Activated effector memory CD4-positive, alpha-beta T cell treated with Interleukin-2 at 50 U/mL for 16 hours (primary cell): Measurements from ENCODE around the gene ME3.
"Not testable (repeated sequence)": the region's sequence is repeated elsewhere in the genome, so short reads cannot be mapped to it uniquely, and the experiment has no call there.

Experiments used
- DNase-seq: peaks from one replicate; pipeline ENCODE4 v3.0.0-alpha.2; 2020

Gene ME3

DNA sequence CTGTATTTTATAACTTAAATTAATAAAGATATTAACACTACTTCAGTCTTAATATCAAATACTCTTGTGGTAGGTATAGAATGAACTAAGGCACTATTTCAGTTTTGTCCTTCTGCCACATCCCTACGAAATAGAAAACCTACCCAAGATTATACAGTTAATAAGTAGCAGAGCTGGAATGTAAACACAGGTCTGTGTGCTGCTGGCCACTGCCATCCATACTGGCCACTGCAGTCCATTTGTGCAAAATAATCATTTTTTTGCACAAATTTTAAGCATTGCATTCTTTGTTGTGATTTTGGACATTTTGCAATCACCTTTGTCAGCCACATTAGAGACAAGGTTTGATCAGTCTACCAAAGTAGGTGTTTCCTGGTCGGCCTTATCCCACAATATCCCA, 91.9 kb downstream of the ME3 start:
- no peak for DNase-seq

DNA sequence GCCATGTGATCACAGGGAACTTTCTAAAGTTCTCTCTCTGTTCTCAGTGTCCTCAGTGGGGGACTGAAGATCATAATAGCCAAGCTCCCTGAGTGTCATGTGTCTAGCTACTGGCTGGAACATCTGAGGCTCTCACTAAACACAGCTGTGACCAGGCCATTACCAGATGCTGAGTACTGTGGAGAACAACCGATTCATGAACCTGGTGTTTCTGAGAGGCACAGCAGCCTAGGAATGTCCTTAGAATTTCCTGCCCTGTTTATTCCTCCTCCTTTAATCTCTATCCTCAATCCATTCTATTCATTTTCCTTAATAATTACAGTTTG, 93.0 kb downstream of the ME3 start:
- DNase-seq = no peak

DNA sequence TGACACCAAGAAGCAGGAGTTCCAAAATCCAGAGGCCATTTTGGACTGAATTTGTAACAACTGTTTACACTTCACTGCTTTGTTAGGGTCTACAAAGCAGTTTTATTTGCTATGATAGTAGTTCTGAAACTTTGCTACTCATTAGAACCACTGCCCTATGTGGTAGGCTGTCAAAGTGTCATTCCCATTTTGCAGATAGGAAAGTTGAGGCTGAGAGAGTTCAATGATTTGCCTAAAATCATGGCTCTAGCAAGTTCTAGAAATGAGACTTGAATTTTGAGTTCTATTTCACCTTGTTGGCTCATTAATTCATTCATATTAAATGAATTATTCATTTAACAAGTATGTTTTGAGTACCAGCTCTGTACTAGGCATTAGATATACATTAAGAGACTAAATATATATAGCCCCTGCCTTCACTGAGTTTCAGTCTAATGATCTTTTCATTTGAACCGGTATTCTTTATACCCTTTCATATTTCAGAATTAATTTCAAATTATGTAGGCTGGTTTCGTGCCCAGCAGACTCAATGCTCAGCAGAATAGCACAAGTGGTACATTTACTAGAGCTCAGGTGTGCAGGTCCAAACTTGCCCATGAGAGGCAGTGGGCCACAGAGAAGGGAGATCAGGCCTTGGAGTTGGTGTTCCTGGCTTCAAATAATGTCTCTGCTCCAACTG, 93.5 kb downstream of the ME3 start:
- DNase-seq = no peak

DNA sequence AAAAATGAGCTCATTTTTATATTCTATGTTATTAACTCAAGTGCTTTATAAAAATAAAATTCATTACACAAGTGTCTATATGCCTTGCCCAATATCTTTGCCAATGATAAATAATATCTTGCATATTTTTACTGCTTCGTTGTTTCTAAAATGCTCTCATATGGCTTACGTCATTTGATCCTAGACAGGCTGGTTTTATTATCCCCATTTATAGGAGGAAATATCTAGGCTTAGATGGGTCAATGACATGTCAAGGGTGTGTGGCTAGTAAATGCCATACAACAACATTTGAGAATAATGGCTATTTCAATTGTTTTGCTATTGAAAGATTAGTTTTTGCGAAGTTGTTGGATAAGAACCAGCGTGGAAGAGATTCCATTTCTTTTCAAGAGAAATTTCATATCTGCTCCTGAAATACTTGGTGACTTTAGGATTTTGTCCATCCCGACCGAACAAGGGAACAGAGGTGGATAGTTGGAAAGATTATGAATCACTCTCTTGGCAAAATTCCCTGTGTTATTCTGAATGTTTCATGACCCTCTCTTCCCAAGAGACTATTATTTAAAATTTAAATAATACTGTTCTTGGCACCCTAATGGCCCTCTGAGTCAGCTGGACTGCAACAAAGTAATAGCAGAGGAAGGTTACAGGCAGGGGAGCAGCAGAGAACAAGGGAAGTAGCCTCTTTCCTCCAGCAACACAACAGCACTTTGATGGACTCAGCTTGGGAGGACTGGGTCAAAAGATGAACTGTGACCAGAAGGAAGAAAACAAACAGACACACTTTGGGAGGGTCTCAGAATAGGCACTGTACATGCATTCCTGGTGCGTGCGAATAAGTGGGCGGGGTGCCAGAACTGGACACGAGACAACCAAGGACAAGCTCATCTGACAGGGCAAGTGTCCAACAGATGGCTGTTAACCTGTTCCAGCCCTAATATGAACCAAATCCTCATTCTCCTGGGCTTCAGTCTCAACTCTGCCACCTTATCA, 94.5 kb downstream of the ME3 start:
- no peak for DNase-seq

DNA sequence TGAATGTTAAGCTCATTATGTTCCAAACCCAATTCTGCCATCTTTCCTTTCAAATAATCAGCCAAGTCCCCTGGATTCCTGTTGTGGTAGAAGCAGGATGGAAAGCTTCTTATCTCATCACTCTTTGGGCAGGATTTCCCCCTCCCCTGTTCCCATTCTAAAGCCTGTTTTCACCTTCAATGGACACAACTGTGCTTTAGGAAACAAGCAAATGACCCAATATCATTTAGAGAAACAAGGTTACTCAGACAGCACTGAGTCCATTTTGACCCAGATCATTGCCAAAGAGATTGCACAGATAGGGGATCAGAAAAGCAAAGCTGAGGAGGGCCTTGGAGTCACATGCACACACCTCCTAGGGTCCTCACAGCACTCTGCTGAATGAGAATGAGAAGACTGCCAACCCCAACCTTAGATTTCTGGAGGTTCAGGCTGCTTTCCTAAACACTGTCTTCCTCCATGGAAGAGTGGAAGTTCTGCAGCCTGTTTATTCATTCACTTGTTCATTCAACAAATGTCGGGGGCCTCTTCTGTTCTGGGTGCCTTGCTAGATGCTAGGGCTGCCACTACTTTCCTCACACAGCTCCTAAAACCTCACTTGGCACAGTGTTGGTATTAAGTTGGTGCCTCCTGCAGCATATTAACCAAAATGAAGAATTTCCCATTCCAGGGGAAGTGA, 95.3 kb downstream of the ME3 start:
- DNase-seq = no peak

DNA sequence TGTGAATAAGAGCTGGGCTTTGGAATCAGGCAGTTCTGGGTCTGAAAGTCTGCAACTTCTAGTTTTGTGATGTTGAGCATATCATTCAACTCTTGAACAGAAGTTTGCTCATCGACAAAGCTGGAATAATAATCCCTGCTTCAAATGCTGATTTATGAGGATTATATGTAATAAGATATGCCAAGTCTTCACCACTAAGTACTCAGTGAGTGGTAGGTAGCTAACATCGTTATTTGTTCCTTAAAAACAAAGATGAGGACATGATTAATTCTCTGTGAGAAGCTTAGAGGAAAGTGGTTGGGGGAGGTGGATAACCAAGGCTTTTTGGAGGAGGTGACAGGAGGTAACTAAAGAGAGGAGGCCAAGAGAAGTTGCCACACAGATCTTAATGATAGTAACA, 96.5 kb downstream of the ME3 start:
- DNase-seq = no peak

DNA sequence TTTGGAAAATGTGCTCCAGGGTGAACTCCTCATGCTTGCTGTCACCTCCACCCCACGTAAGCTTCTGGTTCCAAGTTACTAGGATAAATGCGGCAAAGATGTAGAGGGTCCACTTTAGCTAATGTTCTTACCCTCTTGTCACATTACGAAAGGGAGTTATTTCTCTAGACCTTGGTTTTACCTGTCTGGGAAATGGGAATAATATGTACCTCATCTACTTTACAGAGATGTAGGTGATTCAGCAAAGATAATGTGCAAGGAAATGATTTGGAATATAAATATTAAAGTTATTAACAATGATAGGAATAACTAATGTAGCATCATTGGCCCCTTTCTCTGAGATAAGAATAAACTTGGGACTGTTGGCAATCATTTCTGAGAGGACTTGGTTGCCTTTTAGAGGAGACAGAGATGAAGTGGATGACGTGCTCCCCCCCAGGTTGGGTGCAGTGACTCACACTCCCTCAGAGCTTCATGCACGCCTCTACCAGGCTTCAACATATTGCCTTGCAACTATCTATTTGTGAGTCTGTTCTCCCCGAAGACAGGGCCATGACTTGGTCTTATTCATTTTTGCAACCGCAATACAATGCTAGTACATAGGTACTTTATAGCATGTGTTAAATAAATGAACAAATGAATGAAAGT, 97.1 kb downstream of the ME3 start:
- DNase-seq = no peak

DNA sequence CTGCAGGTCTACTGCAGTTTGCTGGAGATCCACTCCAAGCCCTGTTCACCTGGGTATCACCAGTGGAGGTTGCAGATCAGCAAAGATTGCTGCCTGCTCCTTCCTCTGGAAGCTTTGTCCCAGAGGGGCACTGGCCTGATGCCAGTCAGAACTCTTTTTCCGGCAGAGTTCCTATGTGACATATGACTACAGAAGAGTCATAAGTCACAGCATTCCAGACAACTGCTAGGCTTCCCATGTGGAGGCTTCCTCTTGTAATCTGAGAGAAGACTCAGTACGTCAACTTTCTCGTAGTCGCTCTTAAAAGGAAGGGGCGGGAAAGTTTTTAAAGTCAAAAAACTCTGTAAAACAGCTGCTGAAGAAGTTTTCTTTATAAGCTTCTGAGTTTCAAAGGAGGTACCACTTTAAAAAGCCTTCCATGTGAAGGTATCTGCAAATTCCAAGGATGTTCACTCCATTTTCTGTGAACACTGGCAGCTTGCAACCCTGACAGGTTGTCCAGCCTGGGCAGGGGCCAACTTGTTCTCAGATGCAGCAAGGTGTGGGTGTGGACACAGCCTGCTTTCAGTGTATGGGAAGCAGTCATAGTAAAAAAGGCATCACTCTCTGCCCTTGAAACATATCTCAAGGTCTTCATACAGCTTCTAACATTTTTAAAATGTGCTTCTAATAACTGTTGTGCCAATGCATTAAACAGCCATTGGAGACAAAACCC, 97.8 kb downstream of the ME3 start:
- DNase-seq = no peak

DNA sequence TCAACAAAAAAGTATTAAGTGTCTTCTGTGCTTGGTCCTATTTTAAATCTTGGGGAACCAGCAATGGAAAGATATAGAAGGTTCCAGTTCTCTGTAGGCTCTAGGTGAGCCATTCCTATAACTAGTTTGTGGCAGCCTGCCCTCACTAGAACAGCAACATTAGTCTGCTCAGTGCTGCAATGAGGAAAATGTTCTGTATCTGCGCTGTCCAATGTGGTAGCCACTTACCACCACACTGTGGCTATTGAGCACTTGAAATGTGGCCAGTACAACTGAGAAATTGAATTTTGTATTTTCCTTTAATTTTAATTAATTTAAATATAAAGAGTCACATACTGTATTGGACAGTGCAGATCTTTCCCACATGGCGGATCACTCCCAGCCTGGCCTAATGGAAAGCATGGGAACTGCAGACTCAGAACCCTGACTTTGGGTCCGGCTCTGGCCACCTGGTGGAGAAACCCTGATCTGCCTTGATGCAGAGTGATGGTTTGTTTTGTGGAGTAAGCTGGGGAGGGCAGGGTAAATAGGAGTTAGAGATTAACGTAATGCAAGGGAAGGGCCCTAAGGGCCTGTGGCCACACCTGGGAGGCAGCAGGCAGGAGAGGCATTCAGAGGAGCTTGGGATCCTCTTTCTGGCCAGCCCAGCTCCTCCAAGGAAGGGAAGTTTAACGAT, 101.0 kb downstream of the ME3 start:
- no peak for DNase-seq

DNA sequence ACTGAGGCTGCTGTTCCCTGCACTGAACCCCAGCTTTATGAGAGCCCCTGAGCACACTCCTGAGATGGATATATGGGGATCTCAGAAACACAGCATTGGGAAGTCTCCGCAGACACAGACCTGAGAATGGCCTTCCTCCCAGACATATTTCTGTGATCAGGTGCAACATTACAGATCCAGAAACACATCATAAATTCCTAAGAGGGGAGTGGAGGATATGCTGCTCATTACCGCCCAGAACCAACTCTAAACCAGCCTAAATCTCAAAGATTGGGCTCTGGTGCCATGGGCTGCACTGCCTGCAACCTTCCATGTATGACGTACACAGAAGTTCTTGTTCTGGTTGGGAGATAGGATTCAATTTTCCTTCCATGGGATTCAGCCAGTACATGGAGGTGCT, 102.0 kb downstream of the ME3 start:
- no peak for DNase-seq

DNA sequence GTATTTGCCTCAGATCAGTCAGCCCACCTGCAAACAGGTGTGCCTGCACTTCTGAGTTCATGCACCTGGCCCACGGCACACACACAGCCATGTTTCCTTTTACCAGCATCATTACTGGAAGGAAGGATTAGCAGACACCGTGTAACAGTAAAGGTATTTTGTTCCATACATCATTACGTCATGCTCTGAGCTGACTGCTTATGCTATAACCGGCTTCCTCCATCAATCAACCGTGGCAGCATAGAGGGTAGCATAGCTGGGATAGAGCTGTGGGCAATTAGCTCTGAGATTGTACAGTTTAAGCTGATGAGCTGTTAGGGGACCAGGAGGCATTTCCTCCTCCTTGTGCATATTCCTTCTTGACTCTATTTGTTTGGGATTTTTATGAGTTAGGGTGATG, 102.4 kb downstream of the ME3 start:
- DNase-seq = no peak

DNA sequence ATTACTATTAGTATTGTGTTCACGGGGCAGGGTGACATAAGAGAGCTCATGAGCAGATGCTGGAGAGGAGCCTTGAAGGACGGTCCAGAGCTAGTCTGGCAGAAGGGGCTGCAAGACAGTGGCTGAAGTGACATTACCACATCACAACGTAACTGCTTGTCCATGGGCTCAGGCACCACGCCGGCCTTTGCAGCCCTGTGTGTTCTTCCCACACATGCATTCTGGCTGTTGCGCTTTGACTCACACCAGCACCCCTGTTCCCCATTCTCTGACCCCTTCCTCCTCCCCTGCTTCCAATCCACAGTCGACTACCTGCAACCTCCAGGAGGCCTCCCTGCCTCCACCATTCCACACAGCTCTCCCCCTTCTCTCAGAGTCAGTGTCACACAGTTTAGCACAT, 103.3 kb downstream of the ME3 start:
- DNase-seq = no peak

DNA sequence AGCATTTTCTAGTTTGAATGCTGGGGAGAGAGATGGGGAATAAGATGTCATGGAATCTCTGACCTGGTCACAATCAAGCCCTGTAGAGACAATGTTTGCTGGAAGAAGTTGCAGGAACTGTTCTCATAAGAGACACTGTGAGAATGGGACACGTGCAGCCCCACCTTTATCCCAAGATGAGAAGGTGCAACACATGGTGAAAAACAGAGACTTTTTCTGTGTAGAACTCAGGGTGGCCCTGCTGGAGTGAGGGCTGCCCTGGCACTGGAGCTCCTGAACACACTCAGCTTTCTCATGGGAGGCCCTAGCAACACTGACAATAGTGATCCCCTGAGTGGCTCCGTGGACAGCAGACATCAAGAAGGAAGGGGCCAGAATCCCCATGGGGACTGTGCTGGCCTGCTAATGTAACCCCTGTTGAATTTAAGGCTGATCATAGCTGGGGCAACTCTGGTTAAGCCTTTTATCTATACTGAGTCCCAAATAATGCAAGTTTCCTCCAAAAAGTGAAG, 106.6 kb downstream of the ME3 start:
- no peak for DNase-seq

DNA sequence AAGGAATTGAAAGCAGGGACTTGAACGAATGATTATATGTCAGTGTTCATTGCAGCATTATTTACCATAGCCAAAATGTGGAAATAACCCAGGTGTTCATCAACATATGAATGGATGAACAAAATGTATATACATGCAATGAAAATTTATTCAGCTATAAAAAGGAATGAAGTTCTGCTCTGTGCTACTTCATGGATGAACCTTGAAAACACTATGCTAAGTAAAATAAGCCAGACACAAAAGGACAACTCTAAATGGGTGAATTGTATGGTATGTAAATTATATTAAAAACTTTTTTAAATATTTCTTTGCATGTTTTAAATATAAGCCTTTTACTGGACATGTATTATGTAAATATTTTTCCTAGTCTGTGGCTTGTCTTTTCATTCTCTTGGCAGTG, 107.0 kb downstream of the ME3 start:
- no peak for DNase-seq

DNA sequence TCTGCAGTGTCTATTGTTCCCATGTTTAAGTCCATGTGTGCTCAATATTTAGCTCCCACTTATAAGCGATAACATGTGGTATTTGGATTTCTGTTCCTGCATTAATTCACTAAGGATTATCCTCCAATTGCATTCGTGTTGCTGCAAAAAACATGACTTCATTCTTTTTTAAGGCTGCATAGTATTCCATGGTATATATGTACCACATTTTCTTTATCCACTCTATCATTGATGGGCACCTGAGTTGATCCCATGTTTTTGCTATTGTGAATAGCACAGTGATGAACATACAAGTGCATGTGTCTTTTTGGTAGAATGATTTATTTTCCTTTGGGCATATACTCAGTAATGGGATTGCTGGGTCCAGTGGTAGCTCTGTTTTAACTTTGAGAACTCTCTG, 109.6 kb downstream of the ME3 start:
- DNase-seq = not testable (repeated sequence)

DNA sequence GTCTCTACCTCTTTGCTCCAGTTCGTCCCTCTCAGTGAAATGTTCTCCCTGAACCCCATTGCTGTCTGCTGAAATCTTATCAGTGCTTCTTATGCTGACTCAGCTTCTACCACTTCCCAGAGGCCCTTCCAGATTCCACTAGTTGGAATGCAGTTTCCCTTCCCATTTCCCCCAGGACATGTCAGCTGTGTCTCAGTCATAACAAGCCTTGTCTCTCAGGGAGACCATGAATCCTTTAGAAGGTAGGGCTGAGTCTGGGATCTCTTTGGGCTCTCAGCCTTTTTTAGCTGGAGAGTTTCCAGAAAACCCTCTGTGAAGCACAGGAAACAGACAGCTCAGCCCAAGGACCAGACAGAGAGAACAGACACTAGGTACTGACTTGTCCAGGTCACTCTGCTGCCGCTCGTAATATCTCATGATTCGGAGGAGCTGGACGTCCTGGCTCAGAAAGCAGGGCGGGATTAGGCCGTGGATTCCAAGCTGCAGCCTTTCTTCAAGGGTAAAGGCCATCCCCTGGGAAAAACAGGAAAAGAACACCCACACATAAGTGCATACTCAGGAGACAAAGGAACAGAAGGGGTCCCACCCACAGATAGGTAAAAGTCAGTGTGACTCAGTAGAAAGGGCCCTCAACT, 113.0 kb downstream of the ME3 start:
- no peak for DNase-seq

DNA sequence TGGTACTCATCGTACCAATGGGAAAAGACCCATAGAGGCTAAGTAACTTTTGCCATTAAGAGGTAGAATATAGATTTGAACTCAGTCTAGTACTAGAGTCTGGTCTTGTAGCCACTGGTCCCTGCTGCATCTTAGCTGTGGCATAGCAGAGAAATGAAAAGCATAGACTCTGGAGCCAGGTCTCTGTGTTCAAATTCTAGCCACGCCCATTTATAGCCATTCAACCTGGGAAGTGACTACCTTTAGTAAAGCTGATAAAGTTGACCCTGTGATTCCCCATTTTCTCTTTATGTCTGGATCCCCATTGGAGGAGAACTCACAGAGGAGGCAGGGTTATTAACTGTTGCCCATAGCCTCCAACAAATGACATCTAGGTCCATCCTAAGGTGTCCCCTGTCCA, 113.6 kb downstream of the ME3 start:
- DNase-seq = no peak

DNA sequence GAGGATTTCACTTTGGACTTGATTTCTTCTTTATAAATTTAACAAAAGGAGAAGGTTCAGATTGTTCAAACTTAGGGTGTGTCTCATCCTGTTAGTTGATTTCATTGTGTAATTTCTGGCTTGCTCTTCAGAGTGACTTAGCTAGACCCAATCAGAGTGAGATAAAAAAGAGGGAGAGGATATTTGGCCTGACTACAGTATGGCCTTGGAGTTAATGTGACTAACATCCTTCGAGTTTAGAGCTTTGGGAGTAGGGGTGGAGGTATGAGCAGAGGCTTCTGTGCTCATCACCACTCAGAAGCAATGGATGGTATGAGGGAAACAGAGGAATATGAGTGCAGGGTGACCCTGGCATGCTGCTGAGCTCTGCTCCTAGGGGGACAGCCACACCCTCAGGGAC, 114.2 kb downstream of the ME3 start:
- DNase-seq = no peak

DNA sequence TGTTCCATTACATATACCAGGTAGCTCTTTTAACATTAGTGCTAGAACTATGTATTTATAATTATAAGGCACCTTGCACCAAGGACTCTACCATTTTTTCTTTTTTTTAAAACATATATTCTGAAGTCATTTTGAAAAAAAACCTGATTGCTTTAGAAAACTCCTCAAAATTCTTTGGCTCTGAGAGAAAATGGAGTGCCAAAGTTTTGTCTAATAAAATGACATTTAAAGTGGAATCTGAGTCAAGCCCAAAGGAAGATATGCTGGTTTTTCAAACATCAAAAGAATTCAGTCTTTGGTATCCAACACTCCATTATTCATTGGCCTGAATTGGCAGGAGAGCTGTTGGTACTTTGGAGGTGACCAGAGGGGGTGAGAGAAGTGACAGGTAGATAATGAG, 116.5 kb downstream of the ME3 start:
- no peak for DNase-seq

DNA sequence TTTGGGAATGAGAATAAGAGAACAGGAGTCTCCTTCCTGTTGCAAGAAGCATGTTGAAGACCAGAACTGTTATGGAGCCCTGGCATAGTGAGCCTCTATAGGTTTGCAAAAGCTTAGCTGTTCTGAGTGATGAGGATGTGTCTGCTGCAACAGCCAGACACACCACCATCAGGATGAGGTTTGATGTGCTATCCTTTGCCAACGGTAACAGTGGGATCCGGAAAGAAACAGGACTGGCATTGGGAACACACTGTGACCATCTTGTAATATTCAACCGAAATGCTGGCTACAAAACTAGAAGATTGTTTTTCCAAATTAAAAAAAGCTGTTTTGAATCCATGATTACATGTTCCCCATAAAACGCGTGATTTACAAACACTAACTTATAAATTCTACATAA, 117.0 kb downstream of the ME3 start:
- DNase-seq = no peak

DNA sequence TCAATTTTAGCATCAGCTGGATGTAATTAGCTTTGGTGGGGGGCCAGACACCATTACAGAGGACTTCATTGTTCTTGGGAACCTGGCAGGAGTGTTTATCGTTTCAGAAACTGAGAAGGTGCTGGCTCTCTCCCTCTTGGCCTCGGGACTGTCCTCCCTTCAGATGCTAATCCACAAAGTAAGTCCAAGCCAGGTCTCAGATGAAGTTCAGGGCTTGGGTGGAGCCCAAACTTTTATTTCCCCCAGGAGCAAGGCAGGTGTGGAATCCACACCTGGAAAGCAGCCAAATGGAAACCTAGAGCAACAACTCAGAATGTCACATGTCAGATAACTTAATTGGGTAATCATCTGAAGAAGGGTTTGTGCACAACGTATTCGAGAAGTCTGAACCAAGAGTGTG, 119.2 kb downstream of the ME3 start:
- no peak for DNase-seq
